Activated T-helper 9 cell treated with anti-CD3 and anti-CD28 coated beads, Interleukin-2, amount 50 U/mL, for 16 hours (primary cell): ENCODE results near the gene S1PR4.
A peak's percentile ranks its signal among the peaks of the same experiment; 100 is the strongest.

ENCODE experiments used
- DNase-seq: peaks from one replicate; pipeline ENCODE4 v3.0.0-alpha.2; 2020; ENCODE audit warnings: low read depth

The S1PR4 gene

DNA sequence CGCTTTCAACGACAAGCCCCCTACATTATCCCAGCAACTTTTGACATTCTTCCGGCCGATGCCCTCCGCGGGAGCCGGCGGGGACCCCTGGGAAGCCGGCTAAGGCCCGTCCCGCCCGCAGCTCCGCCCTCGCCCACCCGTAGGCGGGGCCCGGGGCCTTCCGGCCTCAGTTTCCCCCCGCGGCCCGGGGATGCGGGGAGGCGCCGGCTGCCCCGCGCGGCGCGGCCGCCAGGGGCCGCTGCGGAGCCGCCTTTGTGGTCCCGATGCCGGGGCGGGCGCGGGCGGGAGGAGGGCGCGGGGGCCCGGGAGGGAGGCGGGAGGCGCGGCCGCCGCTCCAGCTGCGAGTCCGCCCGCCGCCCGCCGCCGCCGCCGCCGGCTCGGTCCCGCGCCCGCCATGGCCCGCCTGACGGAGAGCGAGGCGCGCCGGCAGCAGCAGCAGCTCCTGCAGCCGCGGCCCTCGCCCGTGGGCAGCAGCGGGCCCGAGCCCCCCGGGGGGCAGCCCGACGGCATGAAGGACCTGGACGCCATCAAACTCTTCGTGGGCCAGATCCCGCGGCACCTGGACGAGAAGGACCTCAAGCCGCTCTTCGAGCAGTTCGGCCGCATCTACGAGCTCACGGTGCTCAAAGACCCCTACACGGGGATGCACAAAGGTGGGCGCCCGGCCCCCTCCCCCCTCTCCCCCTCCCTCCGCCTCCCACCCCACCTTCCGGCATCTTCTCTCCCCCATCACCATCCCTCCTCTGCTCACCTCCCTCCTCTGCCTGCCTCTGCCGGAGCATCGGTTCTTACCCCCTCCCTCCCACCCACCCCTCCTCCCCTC is 46.0 kb downstream of the S1PR4 start, which contains the start of gene CELF5:
TSS of gene CELF5 (plus strand) at position 316 of the 823 bp plus-strand sequence. CDS start at position 395, 79 bp downstream.
- peak; percentile 49 for DNase-seq

- no peak for DNase-seq
Measured at GRCh38 chr19:3225169-3225485, 46.6 kb downstream of the S1PR4 start.

DNA sequence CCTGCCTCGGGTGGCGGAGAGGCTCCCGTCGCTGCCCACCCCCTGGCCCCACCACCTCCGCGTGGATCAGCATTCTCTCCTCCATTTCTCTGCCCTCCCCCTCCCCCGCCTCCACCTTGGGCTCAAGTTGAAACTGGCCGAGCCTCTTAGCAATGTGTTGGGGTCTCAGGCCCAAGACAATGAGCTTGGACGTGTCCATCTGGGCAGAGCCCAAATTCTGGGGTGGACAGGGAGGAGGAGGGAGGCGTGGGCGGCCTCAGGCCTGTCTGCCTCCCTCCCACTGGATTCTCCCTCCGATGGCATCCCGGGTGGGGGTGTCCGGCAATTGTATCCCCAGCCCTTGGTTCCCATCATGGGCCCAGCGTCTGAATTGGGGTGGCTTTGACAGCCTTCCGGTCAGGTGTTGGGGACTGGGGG is 47.1 kb downstream of the S1PR4 start:
- no peak for DNase-seq

- DNase-seq: no peak
Measured at GRCh38 chr19:3227054-3227626, 48.6 kb downstream of the S1PR4 start.

- no peak for DNase-seq
Measured at GRCh38 chr19:3229346-3229743, 50.8 kb downstream of the S1PR4 start.
